HG02610 (cell line): ENCODE results near the gene COPS8.

Source experiments
- ATAC-seq: cut with Tn5 transposase; IDR thresholded peaks from one replicate; pipeline ENCODE4 v1.9.1; 2021; ENCODE audit warnings: mild to moderate bottlenecking, moderate library complexity; ENCODE audit not compliant: unreplicated experiment

COPS8 gene

DNA sequence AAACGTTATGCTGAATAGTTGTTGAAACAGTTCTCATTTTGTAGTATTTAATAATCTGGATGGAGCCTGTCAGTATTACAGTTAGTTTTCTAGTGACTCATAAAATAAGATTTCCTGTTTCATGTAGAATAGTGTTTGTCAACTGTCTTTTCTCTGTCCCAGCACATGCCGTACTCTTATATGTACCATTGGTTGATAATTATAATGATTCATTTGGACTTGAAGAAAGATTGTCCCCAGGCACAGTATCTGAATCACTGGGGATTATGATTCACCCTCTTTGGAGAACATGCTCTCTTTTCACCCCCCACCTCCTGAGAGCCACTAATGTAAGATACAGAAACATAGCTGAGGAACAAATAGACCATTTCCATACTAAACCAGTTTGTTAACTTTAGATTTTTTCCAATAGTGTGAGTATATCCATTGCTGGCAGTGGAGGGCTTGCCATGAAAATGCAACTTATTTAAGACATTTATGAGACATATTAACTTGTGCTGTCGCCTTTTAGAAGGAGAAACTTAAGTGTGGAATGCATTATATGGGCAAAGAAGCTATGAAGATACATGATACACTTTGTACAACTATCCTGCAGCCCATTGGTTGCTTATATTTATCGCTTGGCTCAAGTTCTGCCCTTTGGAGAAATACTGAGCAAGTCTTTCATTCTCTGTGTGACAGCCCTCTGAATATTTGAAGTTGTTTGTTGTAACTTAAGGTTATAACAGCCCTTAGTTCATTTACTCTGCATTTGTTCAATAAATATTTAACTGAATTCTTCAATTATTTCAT is 12.4 kb downstream of the COPS8 start:
- no peak for ATAC-seq

DNA sequence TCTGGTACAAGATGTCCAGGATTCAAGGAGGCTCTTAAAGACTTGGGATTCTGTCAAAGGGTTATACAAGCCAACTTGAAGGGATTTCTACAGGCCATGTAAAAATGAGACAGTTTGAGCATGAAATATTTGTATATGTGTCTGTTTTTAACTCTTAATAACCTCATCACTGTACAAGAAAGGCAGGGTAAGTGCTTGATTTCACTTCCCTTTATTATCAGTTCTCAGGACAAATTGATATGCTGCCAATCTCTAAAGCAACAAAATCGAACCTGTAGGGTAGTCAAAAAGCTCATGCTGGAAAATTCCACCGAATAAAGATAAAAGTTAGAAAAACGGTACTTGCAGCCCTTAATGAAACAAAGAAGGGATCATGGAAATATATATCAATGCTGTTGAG is 14.1 kb downstream of the COPS8 start:
- ATAC-seq, result no peak

GRCh38 chr2:237101118-237101979 is 15.7 kb downstream of the COPS8 start:
- ATAC-seq, result no peak

DNA sequence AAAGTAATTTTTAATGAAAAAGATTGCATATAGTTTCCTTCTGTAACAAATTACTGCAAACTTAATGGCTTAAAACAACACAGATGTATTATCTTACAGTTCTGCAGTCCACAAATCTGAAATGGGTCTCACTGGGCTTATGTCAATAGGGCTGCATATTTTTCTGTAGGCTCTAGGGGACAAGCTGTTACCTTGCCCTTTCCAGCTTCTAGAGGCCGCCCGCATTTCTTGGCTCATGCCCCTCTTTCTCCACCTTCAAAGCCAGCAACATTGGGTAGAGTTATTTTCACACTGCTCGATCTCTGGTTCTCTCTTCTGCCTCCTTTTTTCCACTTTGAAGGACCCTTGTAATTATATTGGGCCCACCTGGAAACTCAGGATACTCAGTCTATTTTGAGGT is 16.7 kb downstream of the COPS8 start:
- no peak for ATAC-seq

DNA sequence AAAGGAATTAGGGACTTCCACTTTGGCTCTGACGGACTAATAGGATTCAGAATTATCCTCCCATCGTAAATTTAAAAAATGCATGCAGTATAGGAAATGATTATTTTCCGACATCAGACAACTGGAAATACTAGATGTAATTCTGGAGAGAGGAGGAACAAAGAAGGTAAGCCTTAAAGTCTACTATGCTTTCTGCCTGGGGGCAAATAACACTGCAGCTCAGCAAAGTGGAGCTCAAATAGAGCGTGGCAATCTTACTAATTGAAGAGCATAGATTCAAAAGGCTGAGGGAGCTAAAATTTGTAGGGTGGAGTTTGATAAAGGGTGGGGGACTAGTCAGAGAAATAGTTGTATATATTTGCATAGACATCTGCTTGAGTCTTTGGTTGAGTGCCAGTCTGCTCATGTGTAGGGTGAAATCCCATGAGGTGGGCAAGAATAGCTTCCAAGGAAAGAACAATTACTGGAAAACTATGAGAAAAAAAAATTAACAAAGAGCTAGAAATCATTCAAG is 23.8 kb downstream of the COPS8 start:
- ATAC-seq, result no peak

DNA sequence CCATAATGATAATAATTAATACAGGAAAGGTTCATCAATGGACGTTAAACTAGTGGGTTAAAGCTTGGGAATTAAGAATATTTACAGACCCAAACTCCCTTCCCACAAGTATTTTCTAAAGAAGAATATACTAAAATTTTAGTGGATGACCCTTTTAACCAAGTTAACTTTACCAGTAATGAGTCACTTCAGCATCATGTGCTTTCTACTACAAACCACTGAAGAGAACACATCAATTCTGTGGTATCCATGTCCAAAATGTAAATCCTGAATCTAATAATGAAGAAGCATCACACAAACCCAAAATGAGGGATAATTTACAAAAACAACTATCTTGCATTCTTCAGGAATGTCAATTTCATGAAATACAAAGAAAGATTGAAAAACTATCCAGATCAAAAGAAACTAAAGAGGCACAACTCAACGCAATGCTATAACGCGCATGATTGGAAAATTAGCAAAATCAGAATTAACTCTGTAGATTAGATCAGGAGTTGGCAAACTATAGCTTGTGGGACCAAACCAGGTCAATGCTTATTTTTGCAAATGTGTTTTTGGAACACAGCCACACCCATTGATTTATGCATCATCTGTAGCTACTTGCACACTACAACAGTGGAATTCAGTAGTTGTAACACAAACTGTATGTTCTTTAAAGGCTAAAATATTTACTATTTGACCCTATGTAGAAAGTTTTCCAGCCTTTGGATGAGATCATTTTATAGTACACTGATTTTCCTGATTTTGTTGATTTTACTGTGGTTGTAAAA is 27.5 kb downstream of the COPS8 start:
- no peak for ATAC-seq

- ATAC-seq, result no peak
These were observed 30.2 kb downstream of the COPS8 start for GRCh38 chr2:237115870-237116269.

DNA sequence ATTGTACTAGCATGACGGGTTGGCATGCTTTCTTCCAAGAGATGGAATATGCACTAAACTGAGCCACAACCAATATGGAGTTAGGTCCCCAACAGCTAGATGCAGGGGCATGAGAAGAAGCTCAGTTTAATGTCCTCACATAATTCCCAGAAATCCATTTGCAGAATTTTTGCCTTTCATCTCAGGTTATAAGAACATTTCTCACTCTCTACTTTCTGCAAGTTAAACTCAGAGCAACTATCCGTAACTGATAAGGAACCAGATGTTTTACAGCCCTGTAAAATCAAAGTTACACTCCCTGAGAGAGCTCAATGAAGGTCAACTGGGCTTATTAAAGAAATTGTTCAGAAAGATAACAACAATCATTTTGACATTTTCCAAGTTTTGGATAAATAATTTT is 30.7 kb downstream of the COPS8 start:
- no peak for ATAC-seq

GRCh38 chr2:237118025-237118424 is 32.3 kb downstream of the COPS8 start:
- ATAC-seq, result no peak

GRCh38 chr2:237118561-237119155 is 33.0 kb downstream of the COPS8 start:
- no peak for ATAC-seq

DNA sequence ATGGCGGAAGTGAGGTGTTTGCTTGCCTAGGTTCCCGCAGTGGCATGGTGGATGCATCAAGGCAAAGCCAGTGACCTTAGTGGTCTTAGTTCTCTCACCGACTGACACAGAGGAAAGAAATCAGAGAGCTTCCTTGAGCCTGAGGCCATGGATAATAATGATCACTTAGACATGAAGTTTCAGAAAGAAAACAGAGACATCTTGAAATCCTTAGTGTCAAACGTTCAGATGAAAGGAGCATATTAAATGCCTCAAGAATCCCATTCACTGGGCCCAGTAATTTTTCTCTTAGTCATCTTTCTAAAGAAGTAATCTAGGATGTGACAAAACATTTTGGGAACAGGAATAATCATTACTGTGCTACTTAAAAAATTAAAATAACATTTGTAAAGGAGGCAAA is 35.2 kb downstream of the COPS8 start:
- no peak for ATAC-seq

DNA sequence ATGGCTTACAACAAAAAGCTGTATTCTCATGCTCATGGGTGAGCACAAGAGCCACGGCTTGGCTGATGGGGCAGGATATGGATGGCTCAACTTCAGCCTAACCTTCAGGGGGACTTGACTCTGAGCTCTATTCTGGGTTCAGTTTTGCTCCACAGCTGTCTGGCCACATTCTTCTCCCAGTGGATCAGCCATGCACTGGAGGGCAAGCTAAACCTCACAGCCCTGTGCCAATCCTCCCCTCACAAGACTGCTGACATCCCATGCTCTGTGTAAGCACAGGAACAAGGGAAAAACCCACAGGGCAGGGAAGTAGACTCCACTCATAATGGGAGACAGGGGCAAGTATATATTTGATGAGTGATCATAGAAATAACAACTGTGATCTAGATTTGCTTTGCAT is 35.6 kb downstream of the COPS8 start:
- no peak for ATAC-seq

DNA sequence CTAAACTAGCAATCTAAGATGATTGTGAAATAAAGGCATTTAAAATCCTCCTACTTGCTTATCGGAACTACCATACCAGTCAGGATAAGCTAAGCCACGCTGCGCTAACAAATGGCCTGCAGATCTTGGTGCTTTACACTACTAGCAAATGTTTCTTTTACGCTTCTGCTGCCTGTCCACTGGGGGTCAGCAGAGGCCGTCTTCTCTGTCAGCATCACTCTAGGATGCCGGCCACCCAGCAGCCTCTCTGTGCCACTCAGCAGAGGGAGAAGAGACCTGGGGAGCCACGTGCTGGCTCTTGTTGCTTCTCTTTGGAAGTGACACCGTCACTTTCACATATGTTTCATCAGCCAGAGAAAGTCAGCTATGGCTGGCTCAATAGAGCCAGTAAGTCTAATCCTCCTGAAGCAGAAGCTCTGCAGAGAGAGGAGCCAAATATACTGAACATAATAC is 36.6 kb downstream of the COPS8 start:
- peak; percentile 58 for ATAC-seq

GRCh38 chr2:237124820-237125219 is 39.1 kb downstream of the COPS8 start:
- ATAC-seq, result no peak

- ATAC-seq, result no peak
These were observed 40.3 kb downstream of the COPS8 start for GRCh38 chr2:237125967-237126366.

GRCh38 chr2:237126519-237127174 is 41.0 kb downstream of the COPS8 start:
- ATAC-seq, result no peak

- no peak for ATAC-seq
These were observed 42.5 kb downstream of the COPS8 start for GRCh38 chr2:237128026-237128703.

GRCh38 chr2:237128845-237129592 is 43.3 kb downstream of the COPS8 start:
- no peak for ATAC-seq
